HepG2 (cell line): ENCODE measurements around the gene CCDC85A. TPM values are rescaled to one million over a fixed set of nuclear protein-coding genes. Genes with fewer than 3 reads are reported as not detected.
A peak's percentile ranks its signal among the peaks of the same experiment; 100 is the strongest.

Source experiments
- ATAC-seq: fragments of 200-7000 bp; cut with Tn5 transposase; 3 replicates; pipeline ENCODE4 v1.9.1; 2020; ENCODE audit warnings: mild to moderate bottlenecking, moderate library complexity
- BruUV-seq: library from RNA; stranded (reverse); fragments of 400-500 nt; replicated peaks from 2 replicates; lab custom pipeline; 2021; lab: Mats Ljungman, UMichigan
- CTCF ChIA-PET: fragments of 300-600 bp; formaldehyde crosslinking; extraction: SDS; loops from one replicate; lab custom pipeline; 2021; ENCODE audit warnings: low total read pairs, inconsistent platforms, low intra/inter-chr PET ratio; lab: Yijun Ruan, JAX
- POLR2A ChIA-PET: fragments of 350-600 bp; sonication (Branson Sonifier 250); formaldehyde crosslinking; loops from one replicate; lab custom pipeline; 2020; ENCODE audit warnings: antibody characterized with exemption, inconsistent platforms; lab: Yijun Ruan, JAX
- DNase-seq: peaks from one replicate; pipeline ENCODE4 v3.0.0-alpha.2; 2015; ENCODE audit warnings: low spot score
- FAIRE-seq: peaks from 3 replicates; lab custom pipeline; 2011; peaks lifted over from hg19 to GRCh38; lab: Jason Lieb, UNC
- H2AFZ ChIP-seq: one replicate; pipeline ENCODE4 v1.6.1; 2011; ENCODE audit warnings: low read length, inconsistent platforms
- H3K27ac ChIP-seq: fragments of 300-600 bp; 3 replicates; pipeline ENCODE4 v1.8.0; 2011; ENCODE audit warnings: mixed run types, mild to moderate bottlenecking, mixed read lengths, low read length, inconsistent platforms; ENCODE audit not compliant: insufficient read depth; ENCODE audit errors: extremely low read length
- H3K27me3 ChIP-seq, 2 experiments: fragments of 200-600 bp in 1 of 2; 2 replicates in 1 of 2; 3 replicates in 1 of 2; pipeline versions ENCODE4 v1.6.0 to v1.8.0; 2011; ENCODE audit warnings: low read length in 2 of 2, mild to moderate bottlenecking in 2 of 2, moderate library complexity in 2 of 2, inconsistent platforms in 1 of 2; ENCODE audit not compliant: insufficient read depth in 2 of 2, control insufficient read depth in 1 of 2
- H3K36me3 ChIP-seq, 2 experiments: fragments of 200-600 bp in 1 of 2; replicated peaks in 1 of 2; 2 replicates in 1 of 2; 3 replicates in 1 of 2; pipeline versions ENCODE4 v1.5.1 to v1.8.0; 2011; ENCODE audit warnings: low read length in 2 of 2, inconsistent platforms in 1 of 2; ENCODE audit not compliant: insufficient read depth in 2 of 2, control insufficient read depth in 1 of 2
- H3K4me1 ChIP-seq: 2 replicates; pipeline ENCODE4 v1.5.1; 2012; ENCODE audit warnings: low read length, inconsistent platforms; ENCODE audit not compliant: insufficient read depth
- H3K4me2 ChIP-seq: 2 replicates; pipeline ENCODE4 v1.6.0; 2011; ENCODE audit warnings: low read depth, low read length, inconsistent platforms
- H3K4me3 ChIP-seq, 3 experiments: fragments of 200-600 bp in 1 of 3; sonication (generic), shearing (Covaris generic) in 1 of 3; replicated peaks in 1 of 3; 2 replicates each; pipeline ENCODE4 v1.5.1; 2011 to 2016; ENCODE audit warnings: low read length in 3 of 3, inconsistent platforms in 2 of 3, low read depth in 2 of 3, mild to moderate bottlenecking in 2 of 3, control low read depth in 1 of 3, mixed read lengths in 1 of 3; ENCODE audit not compliant: insufficient read depth in 1 of 3
- H3K79me2 ChIP-seq: one replicate; pipeline ENCODE4 v1.6.1; 2011; ENCODE audit warnings: low read length, inconsistent platforms; ENCODE audit not compliant: insufficient read depth
- H3K9ac ChIP-seq: 2 replicates; pipeline ENCODE4 v1.6.0; 2011; ENCODE audit warnings: mild to moderate bottlenecking, low read depth, low read length, inconsistent platforms; ENCODE audit not compliant: insufficient read depth
- H3K9me3 ChIP-seq: 2 replicates; pipeline ENCODE4 v1.5.1; 2012; ENCODE audit warnings: mild to moderate bottlenecking, low read length
- H4K20me1 ChIP-seq: 2 replicates; pipeline ENCODE4 v1.6.0; 2011; ENCODE audit warnings: inconsistent platforms, mild to moderate bottlenecking, low read length, moderate library complexity; ENCODE audit not compliant: insufficient read depth
- ELF3 ChIP-seq: IDR thresholded peaks from 2 replicates; pipeline ENCODE4 v1.6.1; 2016; ENCODE audit warnings: missing genetic modification reagents, missing compliant biosample characterization
- ERF ChIP-seq: IDR thresholded peaks from 2 replicates; pipeline ENCODE4 v1.6.1; 2018; ENCODE audit warnings: missing biosample characterization, missing genetic modification reagents
- IKZF1 ChIP-seq: fragments of 450-650 bp; IDR thresholded peaks from 2 replicates; pipeline ENCODE4 v1.7.1; 2016
- MAFF ChIP-seq: IDR thresholded peaks from 2 replicates; pipeline ENCODE4 v1.6.1; 2011; ENCODE audit warnings: low read depth, low read length, improper control_type of control experiment
- MAFK ChIP-seq, 2 experiments: IDR thresholded peaks in 1 of 2; conservative IDR thresholded peaks in 1 of 2; 2 replicates each; pipeline ENCODE4 v1.6.1; 2011; ENCODE audit warnings: improper control_type of control experiment in 2 of 2, low read length in 2 of 2
- MTA3 ChIP-seq: sonication (generic); formaldehyde crosslinking; IDR thresholded peaks from 2 replicates; pipeline ENCODE4 v1.4.0; 2020; ENCODE audit warnings: missing genetic modification reagents
- PPARG ChIP-seq: conservative IDR thresholded peaks from 2 replicates; pipeline ENCODE4 v1.6.1; 2016; ENCODE audit warnings: missing biosample characterization, missing genetic modification reagents
- RARG ChIP-seq: sonication (generic); formaldehyde crosslinking; IDR thresholded peaks from 2 replicates; pipeline ENCODE4 v1.4.0; 2020; ENCODE audit warnings: low read depth, mild to moderate bottlenecking, missing genetic modification reagents
- RELA ChIP-seq: sonication (generic); formaldehyde crosslinking; IDR thresholded peaks from 2 replicates; pipeline ENCODE4 v1.4.0; 2020; ENCODE audit warnings: missing genetic modification reagents
- SRSF1 ChIP-seq: fragments of 200-400 bp; formaldehyde crosslinking; optimal IDR thresholded peaks from 2 replicates; pipeline ENCODE3; 2017; ENCODE audit warnings: mild to moderate bottlenecking, low read depth, low read length, moderate library complexity
- STAG1 ChIP-seq: sonication (generic); formaldehyde crosslinking; IDR thresholded peaks from 2 replicates; pipeline ENCODE4 v1.4.0; 2020; ENCODE audit warnings: missing genetic modification reagents
- ZNF333 ChIP-seq: sonication (generic); formaldehyde crosslinking; IDR thresholded peaks from 2 replicates; pipeline ENCODE4 v1.4.0; 2020; ENCODE audit warnings: mild to moderate bottlenecking, missing genetic modification reagents, borderline replicate concordance
- WGBS: methylation state at CpG from one replicate; pipeline ENCODE4 v1.1.6; 2017; ENCODE audit warnings: low lambda C conversion rate; 5-methylcytosine and 5-hydroxymethylcytosine counted together
- in situ Hi-C: cut with HindIII; loops from 2 replicates; pipeline ENCODE4 v1.10.0; 2017; ENCODE audit warnings: low pct_unique_long_range_greater_than_20kb; ENCODE audit not compliant: extremely low pct_ligation_motif_present
- intact Hi-C: fragments of 100-400 bp; cut with micrococcal nuclease; formaldehyde crosslinking; loops from one replicate; pipeline ENCODE4 v1.10.0; 2022; ENCODE audit not compliant: unreplicated experiment
- polyA plus RNA-seq, 8 experiments: library from polyadenylated mRNA; depleted of rRNA in 3 of 8; stranded (reverse) in 7 of 8; unstranded in 1 of 8; fragments of >200 nt; fragmentation: Illumina TruSeq in 4 of 8; extraction: Trizol in 4 of 8; gene quantifications; 2 replicates each; pipeline versions ENCODE4 v1.2.1 to v1.2.3, GENCODE V29; 2011 to 2016; ENCODE audit warnings: low read depth in 4 of 8, missing spikeins in 1 of 8, mixed read lengths in 1 of 8; ENCODE audit not compliant: insufficient read depth in 1 of 8
- total RNA-seq, 5 experiments: library from RNA; depleted of rRNA; stranded (reverse); fragments of >200 nt; fragmentation: Illumina TruSeq; extraction: Trizol; gene quantifications; 2 replicates each; pipeline ENCODE4 v1.2.3, GENCODE V29; 2016; ENCODE audit warnings: low read depth in 1 of 5
- TF ChIP-seq, protein P1 (sequence below): sonication (generic); formaldehyde crosslinking; IDR thresholded peaks from 2 replicates; pipeline ENCODE4 v1.9.0; 2022; ENCODE audit warnings: low read depth, missing genetic modification reagents
- TF ChIP-seq, protein P2 (sequence below): sonication (generic); formaldehyde crosslinking; IDR thresholded peaks from 2 replicates; pipeline ENCODE4 v1.9.0; 2021; ENCODE audit warnings: missing genetic modification reagents, borderline replicate concordance
- TF ChIP-seq, protein P3 (sequence below): sonication (generic); formaldehyde crosslinking; IDR thresholded peaks from 2 replicates; pipeline ENCODE4 v1.8.0; 2022; ENCODE audit warnings: mild to moderate bottlenecking, missing genetic modification reagents, moderate library complexity
- TF ChIP-seq, protein P4 (sequence below): sonication (generic); formaldehyde crosslinking; IDR thresholded peaks from 2 replicates; pipeline ENCODE4 v1.5.0; 2020; ENCODE audit warnings: mild to moderate bottlenecking, missing genetic modification reagents

Gene CCDC85A
- total and polyA plus RNA-seq, 2 of the 13 experiments (the other 11 are each of a cell fraction or from before 2014, with no cell fraction given): not detected

DNA sequence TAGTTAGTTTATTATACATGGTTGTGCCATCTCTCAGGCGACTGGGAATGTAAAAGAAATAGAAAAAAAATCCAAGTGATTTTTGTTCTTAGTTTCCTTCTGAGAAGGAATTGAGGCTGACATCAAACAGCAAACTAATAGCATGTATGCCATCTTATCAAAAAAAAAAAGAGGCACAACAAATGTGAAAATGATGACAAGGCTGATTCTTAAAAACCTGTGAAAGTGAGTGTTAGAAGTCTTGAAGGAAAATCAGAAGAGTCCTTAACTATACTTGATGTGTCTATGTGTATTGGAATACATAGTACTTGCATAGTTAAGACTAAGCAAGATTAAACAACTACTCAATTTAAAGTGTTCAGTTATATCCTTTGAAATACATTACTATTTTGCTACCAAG lies 161.0 kb downstream of the CCDC85A start (continued):
- TF ChIP-seq, protein P1, sequence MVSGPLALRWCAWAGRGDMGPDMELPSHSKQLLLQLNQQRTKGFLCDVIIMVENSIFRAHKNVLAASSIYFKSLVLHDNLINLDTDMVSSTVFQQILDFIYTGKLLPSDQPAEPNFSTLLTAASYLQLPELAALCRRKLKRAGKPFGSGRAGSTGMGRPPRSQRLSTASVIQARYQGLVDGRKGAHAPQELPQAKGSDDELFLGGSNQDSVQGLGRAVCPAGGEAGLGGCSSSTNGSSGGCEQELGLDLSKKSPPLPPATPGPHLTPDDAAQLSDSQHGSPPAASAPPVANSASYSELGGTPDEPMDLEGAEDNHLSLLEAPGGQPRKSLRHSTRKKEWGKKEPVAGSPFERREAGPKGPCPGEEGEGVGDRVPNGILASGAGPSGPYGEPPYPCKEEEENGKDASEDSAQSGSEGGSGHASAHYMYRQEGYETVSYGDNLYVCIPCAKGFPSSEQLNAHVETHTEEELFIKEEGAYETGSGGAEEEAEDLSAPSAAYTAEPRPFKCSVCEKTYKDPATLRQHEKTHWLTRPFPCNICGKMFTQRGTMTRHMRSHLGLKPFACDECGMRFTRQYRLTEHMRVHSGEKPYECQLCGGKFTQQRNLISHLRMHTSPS: no peak
- TF ChIP-seq MAFF (peak; percentile 75), ZNF333 (CRISPR knock-in tag) (no peak), IKZF1 (no peak)
- TF ChIP-seq, protein P2, sequence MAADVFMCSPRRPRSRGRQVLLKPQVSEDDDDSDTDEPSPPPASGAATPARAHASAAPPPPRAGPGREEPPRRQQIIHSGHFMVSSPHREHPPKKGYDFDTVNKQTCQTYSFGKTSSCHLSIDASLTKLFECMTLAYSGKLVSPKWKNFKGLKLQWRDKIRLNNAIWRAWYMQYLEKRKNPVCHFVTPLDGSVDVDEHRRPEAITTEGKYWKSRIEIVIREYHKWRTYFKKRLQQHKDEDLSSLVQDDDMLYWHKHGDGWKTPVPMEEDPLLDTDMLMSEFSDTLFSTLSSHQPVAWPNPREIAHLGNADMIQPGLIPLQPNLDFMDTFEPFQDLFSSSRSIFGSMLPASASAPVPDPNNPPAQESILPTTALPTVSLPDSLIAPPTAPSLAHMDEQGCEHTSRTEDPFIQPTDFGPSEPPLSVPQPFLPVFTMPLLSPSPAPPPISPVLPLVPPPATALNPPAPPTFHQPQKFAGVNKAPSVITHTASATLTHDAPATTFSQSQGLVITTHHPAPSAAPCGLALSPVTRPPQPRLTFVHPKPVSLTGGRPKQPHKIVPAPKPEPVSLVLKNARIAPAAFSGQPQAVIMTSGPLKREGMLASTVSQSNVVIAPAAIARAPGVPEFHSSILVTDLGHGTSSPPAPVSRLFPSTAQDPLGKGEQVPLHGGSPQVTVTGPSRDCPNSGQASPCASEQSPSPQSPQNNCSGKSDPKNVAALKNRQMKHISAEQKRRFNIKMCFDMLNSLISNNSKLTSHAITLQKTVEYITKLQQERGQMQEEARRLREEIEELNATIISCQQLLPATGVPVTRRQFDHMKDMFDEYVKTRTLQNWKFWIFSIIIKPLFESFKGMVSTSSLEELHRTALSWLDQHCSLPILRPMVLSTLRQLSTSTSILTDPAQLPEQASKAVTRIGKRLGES: no peak

DNA sequence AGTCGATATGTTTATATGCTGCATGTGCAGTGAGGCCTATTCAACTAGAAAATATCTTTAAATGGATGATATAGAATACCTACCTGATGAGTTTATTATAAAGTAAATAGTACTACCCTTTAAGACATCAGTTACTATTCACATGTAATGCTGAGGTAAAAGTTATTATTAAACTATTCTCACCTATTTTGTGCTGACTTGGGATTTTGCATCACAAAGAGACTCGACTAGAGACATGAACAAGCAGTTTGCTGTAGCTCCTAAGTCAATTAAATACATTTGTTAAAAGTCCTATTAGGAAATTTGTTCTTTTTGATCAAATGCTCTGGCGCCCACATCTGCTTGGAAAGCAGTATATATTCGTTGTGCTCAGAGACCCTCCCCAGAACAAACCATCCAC lies 164.1 kb downstream of the CCDC85A start:
- Histone ChIP-seq H3K27ac (no peak overlapping the region), H3K4me3 (no peak overlapping the region), H3K4me1 (no peaks in the 10 kb centered on the region), H4K20me1 (no peaks in the 10 kb centered on the region), H3K4me2 (no peak overlapping the region)
- POLR2A ChIA-PET: no interaction called here
- CTCF ChIA-PET: no interaction called here
- in situ Hi-C loops (no loop called here), intact Hi-C loops (no loop called here)
- ATAC-seq (no peak), FAIRE-seq (no peak)
- TF ChIP-seq MAFK (conservative IDR thresholded peaks at IDR 0.05 in 1 of 2, IDR thresholded peaks at IDR 0.05 in 1 of 2; ENCODE audit: low read length in 2 of 2) (peak; percentile 72 to 85), RARG (CRISPR knock-in tag) (no peak), SRSF1 (no peak), ERF (CRISPR knock-in tag) (no peak), MTA3 (CRISPR knock-in tag) (no peak), ELF3 (CRISPR knock-in tag) (no peak), PPARG (no peak), MAFF (peak; percentile 80), STAG1 (no peak), RELA (CRISPR knock-in tag) (no peak)
- TF ChIP-seq, protein P3, sequence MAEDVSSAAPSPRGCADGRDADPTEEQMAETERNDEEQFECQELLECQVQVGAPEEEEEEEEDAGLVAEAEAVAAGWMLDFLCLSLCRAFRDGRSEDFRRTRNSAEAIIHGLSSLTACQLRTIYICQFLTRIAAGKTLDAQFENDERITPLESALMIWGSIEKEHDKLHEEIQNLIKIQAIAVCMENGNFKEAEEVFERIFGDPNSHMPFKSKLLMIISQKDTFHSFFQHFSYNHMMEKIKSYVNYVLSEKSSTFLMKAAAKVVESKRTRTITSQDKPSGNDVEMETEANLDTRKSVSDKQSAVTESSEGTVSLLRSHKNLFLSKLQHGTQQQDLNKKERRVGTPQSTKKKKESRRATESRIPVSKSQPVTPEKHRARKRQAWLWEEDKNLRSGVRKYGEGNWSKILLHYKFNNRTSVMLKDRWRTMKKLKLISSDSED (CRISPR knock-in tag): no peak
- TF ChIP-seq, protein P4, sequence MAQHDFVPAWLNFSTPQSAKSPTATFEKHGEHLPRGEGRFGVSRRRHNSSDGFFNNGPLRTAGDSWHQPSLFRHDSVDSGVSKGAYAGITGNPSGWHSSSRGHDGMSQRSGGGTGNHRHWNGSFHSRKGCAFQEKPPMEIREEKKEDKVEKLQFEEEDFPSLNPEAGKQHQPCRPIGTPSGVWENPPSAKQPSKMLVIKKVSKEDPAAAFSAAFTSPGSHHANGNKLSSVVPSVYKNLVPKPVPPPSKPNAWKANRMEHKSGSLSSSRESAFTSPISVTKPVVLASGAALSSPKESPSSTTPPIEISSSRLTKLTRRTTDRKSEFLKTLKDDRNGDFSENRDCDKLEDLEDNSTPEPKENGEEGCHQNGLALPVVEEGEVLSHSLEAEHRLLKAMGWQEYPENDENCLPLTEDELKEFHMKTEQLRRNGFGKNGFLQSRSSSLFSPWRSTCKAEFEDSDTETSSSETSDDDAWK (CRISPR knock-in tag): no peak
- TF ChIP-seq, all 625 proteins: peak for 2
- no TSS peak for BruUV-seq
- Histone ChIP-seq H3K9me3 (no peaks in the 10 kb centered on the region), H2AFZ (no peak overlapping the region), H3K27me3 (no peaks in the 10 kb centered on the region), H3K79me2 (no peaks in the 10 kb centered on the region), H3K9ac (no peak overlapping the region), H3K36me3 (no peaks in the 10 kb centered on the region)
- no peak for DNase-seq
- 3% methylated on average over 4 of the region's 4 CpGs for WGBS
